HEK293T (cell line): ENCODE data around the gene ACACB.

Experiments
- CTCF ChIA-PET: fragments of 350-600 bp; formaldehyde crosslinking; extraction: SDS; loops from one replicate; lab custom pipeline; 2021; ENCODE audit warnings: antibody characterized with exemption, inconsistent platforms; lab: Yijun Ruan, JAX
- POLR2A ChIA-PET: fragments of 350-600 bp; formaldehyde crosslinking; extraction: SDS; loops from one replicate; lab custom pipeline; 2020; ENCODE audit warnings: antibody characterized with exemption, inconsistent platforms; lab: Yijun Ruan, JAX
- DNase-seq: peaks from one replicate; pipeline ENCODE4 v3.0.0; 2012; ENCODE audit warnings: mixed read lengths; ENCODE audit errors: extremely low spot score
- ARNT ChIP-seq: fragments of 450-650 bp; IDR thresholded peaks from 2 replicates; pipeline ENCODE4 v1.6.1; 2017; ENCODE audit warnings: mild to moderate bottlenecking
- BHLHE40 ChIP-seq: fragments of 450-650 bp; IDR thresholded peaks from 2 replicates; pipeline ENCODE4 v1.6.1; 2016; ENCODE audit warnings: mild to moderate bottlenecking, moderate library complexity, borderline replicate concordance
- CTBP1 ChIP-seq: fragments of 450-650 bp; IDR thresholded peaks from 2 replicates; pipeline ENCODE4 v1.6.1; 2016; ENCODE audit warnings: borderline replicate concordance
- ELF4 ChIP-seq: fragments of 450-650 bp; IDR thresholded peaks from 2 replicates; pipeline ENCODE4 v1.6.1; 2017; ENCODE audit warnings: antibody characterized with exemption
- FOXA1 ChIP-seq: fragments of 450-650 bp; IDR thresholded peaks from 2 replicates; pipeline ENCODE4 v1.6.1; 2016; ENCODE audit warnings: mild to moderate bottlenecking
- FOXK2 ChIP-seq: fragments of 450-650 bp; IDR thresholded peaks from 2 replicates; pipeline ENCODE4 v1.6.1; 2016; ENCODE audit warnings: mild to moderate bottlenecking
- FOXM1 ChIP-seq: fragments of 450-650 bp; IDR thresholded peaks from 2 replicates; pipeline ENCODE4 v1.6.1; 2017; ENCODE audit warnings: mild to moderate bottlenecking, borderline replicate concordance
- HDGF ChIP-seq: fragments of 450-650 bp; IDR thresholded peaks from 2 replicates; pipeline ENCODE4 v1.6.1; 2017; ENCODE audit warnings: antibody characterized with exemption, borderline replicate concordance
- L3MBTL2 ChIP-seq: fragments of 450-650 bp; conservative IDR thresholded peaks from 2 replicates; pipeline ENCODE4 v1.6.1; 2016; ENCODE audit warnings: mild to moderate bottlenecking
- LEF1 ChIP-seq: fragments of 450-650 bp; IDR thresholded peaks from 2 replicates; pipeline ENCODE4 v1.6.1; 2017; ENCODE audit warnings: mild to moderate bottlenecking, borderline replicate concordance
- NFRKB ChIP-seq: fragments of 450-650 bp; IDR thresholded peaks from 2 replicates; pipeline ENCODE4 v1.6.1; 2016; ENCODE audit warnings: mild to moderate bottlenecking, moderate library complexity
- PKNOX1 ChIP-seq: fragments of 450-650 bp; IDR thresholded peaks from 2 replicates; pipeline ENCODE4 v1.6.1; 2016
- SP1 ChIP-seq: fragments of 450-650 bp; IDR thresholded peaks from 2 replicates; pipeline ENCODE4 v1.6.1; 2017
- SUZ12 ChIP-seq: fragments of 450-650 bp; IDR thresholded peaks from 2 replicates; pipeline ENCODE4 v1.6.1; 2016; ENCODE audit warnings: mild to moderate bottlenecking
- TARDBP ChIP-seq: fragments of 450-650 bp; IDR thresholded peaks from 2 replicates; pipeline ENCODE4 v1.6.1; 2016
- ZNF384 ChIP-seq: fragments of 450-650 bp; IDR thresholded peaks from 2 replicates; pipeline ENCODE4 v1.6.1; 2016

ACACB gene

GRCh38 chr12:109130297-109131153 is 14.1 kb downstream of the ACACB start:
- CTCF ChIA-PET = interaction anchor here (0.6 kb wide), 1 partner anchor 15 kb away, joined by 4 read pairs; no protein-coding TSS in a partner anchor
- DNase-seq = no peak
- POLR2A ChIA-PET = no interaction called here
- TF ChIP-seq LEF1 = no peak
- TF ChIP-seq ARNT = no peak

- no peak for DNase-seq
- no peak for TF ChIP-seq FOXA1
- no peak for TF ChIP-seq BHLHE40
- TF ChIP-seq L3MBTL2 = no peak
- TF ChIP-seq HDGF = no peak
- no peak for TF ChIP-seq CTBP1
- TF ChIP-seq FOXM1 = no peak
- TF ChIP-seq ELF4 = no peak
- no peak for TF ChIP-seq ARNT
- no peak for TF ChIP-seq SP1
- no peak for TF ChIP-seq SUZ12
- no peak for TF ChIP-seq LEF1
- no peak for TF ChIP-seq FOXK2
- TF ChIP-seq PKNOX1 = no peak
- TF ChIP-seq NFRKB = no peak
- no peak for TF ChIP-seq ZNF384
- no peak for TF ChIP-seq TARDBP
- CTCF ChIA-PET = interaction anchor here (0.6 kb wide), 1 partner anchor 14 kb away, joined by 4 read pairs; no protein-coding TSS in a partner anchor
Measured at GRCh38 chr12:109131154-109132050, 15.0 kb downstream of the ACACB start.

GRCh38 chr12:109134186-109134917 is 18.0 kb downstream of the ACACB start:
- CTCF ChIA-PET = no interaction called here
- no peak for TF ChIP-seq PKNOX1
- no peak for TF ChIP-seq ZNF384
- TF ChIP-seq HDGF = no peak
- no peak for TF ChIP-seq CTBP1
- TF ChIP-seq TARDBP = no peak

More at GRCh38 chr12:109131154-109132050, 15.0 kb downstream of the ACACB start:
- POLR2A ChIA-PET = no interaction called here

GRCh38 chr12:109137055-109137454 is 20.7 kb downstream of the ACACB start:
- ChIA-PET CTCF (interaction anchor here (0.6 to 1.9 kb wide), 2 partner anchors 22 to 25 kb away, joined by 5 to 7 read pairs; no protein-coding TSS in a partner anchor), POLR2A (no interaction called here)
- no peak for TF ChIP-seq TARDBP
- TF ChIP-seq SUZ12 = no peak
- TF ChIP-seq ZNF384 = no peak
- no peak for TF ChIP-seq SP1
- TF ChIP-seq FOXK2 = no peak
- no peak for TF ChIP-seq PKNOX1
- no peak for TF ChIP-seq HDGF
- TF ChIP-seq ELF4 = no peak
- TF ChIP-seq L3MBTL2 = no peak
- TF ChIP-seq ARNT = no peak
- no peak for TF ChIP-seq CTBP1
- TF ChIP-seq NFRKB = no peak
- no peak for TF ChIP-seq FOXA1
- no peak for TF ChIP-seq BHLHE40
- no peak for TF ChIP-seq FOXM1
- TF ChIP-seq LEF1 = no peak
- no peak for DNase-seq

More at GRCh38 chr12:109134186-109134917, 18.0 kb downstream of the ACACB start:
- POLR2A ChIA-PET = no interaction called here
- peak; percentile 52 for DNase-seq

- TF ChIP-seq NFRKB (no peak), L3MBTL2 (no peak), ZNF384 (no peak), PKNOX1 (no peak), BHLHE40 (no peak), ARNT (no peak), SUZ12 (no peak), TARDBP (no peak), FOXM1 (no peak), LEF1 (no peak), HDGF (no peak), SP1 (no peak)
- CTCF ChIA-PET = no interaction called here
- POLR2A ChIA-PET = interaction anchor here (1.4 kb wide), 1 partner anchor 15 kb away, joined by 3 read pairs; no protein-coding TSS in a partner anchor
- no peak for DNase-seq
Measured at GRCh38 chr12:109139360-109139759, 23.0 kb downstream of the ACACB start.
